AG04450 (cell line): ENCODE data around the gene PRCC. TPM values are rescaled to one million over a fixed set of nuclear protein-coding genes. Genes with fewer than 3 reads are reported as not detected.

Experiments used
- CTCF ChIA-PET: fragments of 300-600, 350-600 bp; formaldehyde crosslinking; extraction: SDS; loops from one replicate; lab custom pipeline; 2022; ENCODE audit warnings: antibody characterized with exemption, inconsistent platforms; lab: Charles Lee
- POLR2A ChIA-PET: fragments of 350-600 bp; formaldehyde crosslinking; extraction: SDS; loops from one replicate; lab custom pipeline; 2021; ENCODE audit warnings: antibody characterized with exemption, inconsistent platforms; lab: Yijun Ruan, JAX
- DNase-seq: peaks from one replicate; pipeline ENCODE4 v3.0.0-alpha.2; 2011; ENCODE audit warnings: low read depth, low spot score
- H3K27ac ChIP-seq: one replicate; pipeline ENCODE4 v1.5.1; 2012; ENCODE audit warnings: low read depth, low read length, control low read depth
- H3K27me3 ChIP-seq: one replicate; pipeline ENCODE4 v1.6.0; 2012; ENCODE audit warnings: low read length; ENCODE audit not compliant: control insufficient read depth, insufficient read depth
- H3K4me3 ChIP-seq: 2 replicates; pipeline ENCODE4 v1.5.1; 2011; ENCODE audit warnings: mild to moderate bottlenecking, low read depth, low read length, control low read depth
- H3K9me3 ChIP-seq: 2 replicates; pipeline ENCODE4 v1.5.1; 2012; ENCODE audit warnings: low read length; ENCODE audit not compliant: control insufficient read depth, insufficient read depth
- polyA plus RNA-seq: library from polyadenylated mRNA; depleted of rRNA; stranded (reverse); fragments of >200 nt; gene quantifications from 2 replicates; pipeline ENCODE4 v1.2.3, GENCODE V29; 2011
- TF ChIP-seq, protein P1 (sequence below): IDR thresholded peaks from 2 replicates; pipeline ENCODE4 v1.5.1; 2011; ENCODE audit warnings: low read depth, low read length, control low read depth, inconsistent platforms

PRCC gene
- polyA plus RNA-seq, 1 experiment, result 51.1 TPM

DNA sequence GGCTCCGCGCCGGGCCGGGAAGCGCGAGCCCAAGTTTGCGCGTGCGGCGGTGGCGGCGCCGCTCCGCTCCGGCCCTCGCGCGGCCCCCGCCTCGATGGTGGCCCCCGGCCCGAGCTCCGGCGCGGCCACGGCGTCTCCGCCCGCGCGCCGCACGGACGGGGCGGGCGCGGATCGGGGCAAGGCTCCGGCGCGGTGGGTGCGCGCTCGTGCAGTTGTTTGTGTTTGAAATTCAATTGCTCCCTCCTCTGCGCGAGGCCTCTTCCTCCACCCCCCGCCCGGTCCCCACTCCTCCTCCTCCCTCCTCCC lies 15.9 kb upstream of the PRCC start, which contains the start of gene HDGF:
Gene HDGF, minus strand, starts transcription at position 225 of the 306 bp plus-strand sequence. CDS start 246 bp downstream, outside the sequence.
- no peak for DNase-seq
- H3K9me3 ChIP-seq, result peaks cover 5% of the 10 kb centered on the region; the same call in 1 of the 2 replicates
- peak within 1 kb of the TSS; percentile 94 for H3K4me3 ChIP-seq
- TF ChIP-seq, protein P1, sequence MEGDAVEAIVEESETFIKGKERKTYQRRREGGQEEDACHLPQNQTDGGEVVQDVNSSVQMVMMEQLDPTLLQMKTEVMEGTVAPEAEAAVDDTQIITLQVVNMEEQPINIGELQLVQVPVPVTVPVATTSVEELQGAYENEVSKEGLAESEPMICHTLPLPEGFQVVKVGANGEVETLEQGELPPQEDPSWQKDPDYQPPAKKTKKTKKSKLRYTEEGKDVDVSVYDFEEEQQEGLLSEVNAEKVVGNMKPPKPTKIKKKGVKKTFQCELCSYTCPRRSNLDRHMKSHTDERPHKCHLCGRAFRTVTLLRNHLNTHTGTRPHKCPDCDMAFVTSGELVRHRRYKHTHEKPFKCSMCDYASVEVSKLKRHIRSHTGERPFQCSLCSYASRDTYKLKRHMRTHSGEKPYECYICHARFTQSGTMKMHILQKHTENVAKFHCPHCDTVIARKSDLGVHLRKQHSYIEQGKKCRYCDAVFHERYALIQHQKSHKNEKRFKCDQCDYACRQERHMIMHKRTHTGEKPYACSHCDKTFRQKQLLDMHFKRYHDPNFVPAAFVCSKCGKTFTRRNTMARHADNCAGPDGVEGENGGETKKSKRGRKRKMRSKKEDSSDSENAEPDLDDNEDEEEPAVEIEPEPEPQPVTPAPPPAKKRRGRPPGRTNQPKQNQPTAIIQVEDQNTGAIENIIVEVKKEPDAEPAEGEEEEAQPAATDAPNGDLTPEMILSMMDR, result no peak
- ChIA-PET CTCF (interaction anchor here (1.2 to 1.9 kb wide), 3 partner anchors 25 to 139 kb away, joined by 3 to 10 read pairs (median 4); no protein-coding TSS in a partner anchor), POLR2A (interaction anchor here (0.6 to 3.2 kb wide), 7 partner anchors 10 to 108 kb away, joined by 3 to 26 read pairs (median 4); partner anchors contain the start of genes ISG20L2, METTL25B, MRPL24 and PRCC)
- peak within 1 kb of the TSS; percentile 77 for H3K27ac ChIP-seq
- no peaks in the 10 kb centered on the region for H3K27me3 ChIP-seq

DNA sequence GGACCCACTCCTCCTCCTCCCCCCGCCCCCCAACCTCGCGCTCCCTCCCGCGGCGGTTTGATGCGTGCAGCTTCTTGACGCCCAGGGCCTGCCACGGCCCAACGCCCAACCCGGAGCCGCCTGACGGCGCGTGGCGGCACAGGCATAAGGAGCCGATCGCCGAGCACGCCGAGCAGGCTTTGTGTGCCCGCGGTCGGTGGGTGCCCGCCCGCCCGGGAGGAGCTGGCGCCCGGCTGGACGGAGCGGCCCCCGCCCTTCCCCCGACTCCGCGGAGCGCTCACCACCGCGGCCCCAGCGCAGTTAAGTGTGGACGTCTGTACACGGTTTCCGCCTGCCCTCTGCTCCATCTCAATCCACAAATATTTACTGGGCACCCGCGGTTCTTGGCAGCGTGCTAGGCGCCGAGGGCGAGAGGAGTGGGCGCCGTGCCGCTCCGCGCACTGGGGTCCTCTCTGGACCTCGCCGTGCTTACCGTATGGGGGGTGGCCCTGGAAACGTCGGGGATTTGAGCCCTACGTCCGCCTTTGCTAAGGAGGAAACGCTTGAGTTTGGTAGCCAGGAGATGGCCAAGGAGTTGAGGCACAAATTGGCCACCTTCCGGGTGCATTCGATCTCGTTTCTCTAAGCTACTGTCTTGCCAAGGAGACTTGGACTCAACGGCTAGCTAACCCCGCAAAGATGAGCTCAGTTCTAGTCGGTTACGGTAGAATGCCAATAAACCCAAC lies 15.4 kb upstream of the PRCC start:
- ChIA-PET CTCF (interaction anchor here (1.2 to 1.9 kb wide), 4 partner anchors 26 to 138 kb away, joined by 3 to 10 read pairs (median 4); no protein-coding TSS in a partner anchor), POLR2A (interaction anchor here (0.6 to 3.2 kb wide), 6 partner anchors 10 to 108 kb away, joined by 3 to 26 read pairs (median 12); partner anchors contain the start of genes ISG20L2, METTL25B, MRPL24 and PRCC)

DNA sequence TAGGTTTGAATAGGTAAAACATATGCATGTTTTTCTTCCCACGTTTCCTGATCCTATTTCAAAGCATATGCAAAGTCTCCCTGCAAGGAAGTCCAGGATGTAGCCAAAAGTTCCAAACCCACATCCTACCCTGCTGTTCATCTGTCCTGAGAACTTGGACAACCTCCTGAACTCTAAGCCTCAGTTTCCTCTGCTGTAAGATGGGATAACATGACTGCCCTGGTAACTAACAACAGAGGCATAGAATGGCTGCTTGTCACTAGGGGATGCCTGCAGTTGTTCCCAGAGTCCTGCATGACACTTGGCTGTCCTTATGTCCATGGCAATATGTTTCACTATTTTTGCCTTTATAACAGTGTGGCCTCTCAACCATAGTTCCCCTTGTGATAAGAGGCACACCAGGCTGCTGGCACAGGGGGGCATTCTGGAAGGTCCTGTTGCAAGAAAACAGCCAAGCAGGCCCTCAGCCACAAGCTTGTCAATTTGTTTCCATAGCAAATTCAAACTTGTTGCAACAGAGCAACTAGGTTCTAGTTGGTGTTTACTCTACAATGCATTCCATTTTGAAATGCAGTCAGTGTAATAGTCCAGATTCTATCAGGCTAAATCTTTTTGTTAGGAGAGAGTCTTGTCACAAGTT lies 14.4 kb upstream of the PRCC start:
- DNase-seq, result no peak
- POLR2A ChIA-PET, result interaction anchor here (2.3 to 3.2 kb wide), 3 partner anchors 11 to 25 kb away, joined by 20 to 26 read pairs (median 24); partner anchors contain the start of genes ISG20L2, METTL25B, MRPL24 and PRCC

More for the DNA sequence above, 15.4 kb upstream of the PRCC start:
- H3K9me3 ChIP-seq, result peaks cover 5% of the 10 kb centered on the region; the same call in 1 of the 2 replicates
- peak; percentile 91 for DNase-seq
- H3K27ac ChIP-seq, result peak overlapping the region; percentile 77
- TF ChIP-seq, protein P1, result no peak
- peak overlapping the region; percentile 94 for H3K4me3 ChIP-seq
- H3K27me3 ChIP-seq, result no peaks in the 10 kb centered on the region

DNA sequence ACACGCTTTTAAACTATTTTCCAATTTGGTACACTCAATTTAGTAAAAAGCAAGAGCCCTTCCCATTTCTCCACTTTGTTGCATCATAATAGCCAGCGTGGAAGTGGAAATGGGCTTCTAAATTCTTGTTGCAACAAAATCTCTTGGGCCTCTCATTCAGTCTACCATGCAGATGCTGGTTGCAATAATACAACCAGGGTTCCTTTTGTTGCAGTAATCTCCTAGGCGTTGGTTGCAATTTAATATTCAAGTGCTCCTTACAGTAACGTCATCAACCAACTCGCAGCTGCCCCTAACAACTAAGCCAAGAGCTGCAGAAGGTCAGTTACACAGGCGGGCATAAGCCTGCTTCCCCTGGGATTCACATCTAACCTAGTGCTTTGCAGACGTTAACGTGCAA lies 13.1 kb upstream of the PRCC start:
- ChIA-PET POLR2A (no interaction called here), CTCF (no interaction called here)
- peaks cover 5% of the 10 kb centered on the region; the same call in 1 of the 2 replicates for H3K9me3 ChIP-seq
- no peak overlapping the region for H3K27ac ChIP-seq
- no peak for DNase-seq
- H3K27me3 ChIP-seq, result no peaks in the 10 kb centered on the region
- TF ChIP-seq, protein P1, result no peak
- H3K4me3 ChIP-seq, result no peak overlapping the region

More for the DNA sequence above, 14.4 kb upstream of the PRCC start:
- Histone ChIP-seq H3K27ac (peak overlapping the region; percentile 25), H3K4me3 (peak overlapping the region; percentile 94), H3K27me3 (no peaks in the 10 kb centered on the region), H3K9me3 (peaks cover 5% of the 10 kb centered on the region; the same call in 1 of the 2 replicates)
- TF ChIP-seq, protein P1, result no peak
- CTCF ChIA-PET, result interaction anchor here (1.3 to 1.9 kb wide), 3 partner anchors 27 to 108 kb away, joined by 3 to 10 read pairs (median 3); no protein-coding TSS in a partner anchor
